ENCODE measurements around the gene CCDC192. TPM values are rescaled to one million over a fixed set of nuclear protein-coding genes. Genes with fewer than 3 reads are reported as not detected.

Gene CCDC192
- total RNA-seq, 1 donor from 2014 or later, result not detected

GRCh38 chr5:127683008-127683407 is 20.2 kb upstream of the CCDC192 start:
- Mint-ChIP-seq H3K4me1 (ENCODE audit: low read depth) (no peaks in the 10 kb centered on the region), H3K27ac (no peak overlapping the region), H3K4me3 (ENCODE audit: low read depth) (no peak overlapping the region), H3K9me3 (no peaks in the 10 kb centered on the region), H3K36me3 (ENCODE audit: low read depth) (no peaks in the 10 kb centered on the region), H3K27me3 (ENCODE audit: low read depth) (no peaks in the 10 kb centered on the region)
- intact Hi-C loops (cut with micrococcal nuclease), result no loop called here
- no peak for DNase-seq (ENCODE audit: low spot score)

DNA sequence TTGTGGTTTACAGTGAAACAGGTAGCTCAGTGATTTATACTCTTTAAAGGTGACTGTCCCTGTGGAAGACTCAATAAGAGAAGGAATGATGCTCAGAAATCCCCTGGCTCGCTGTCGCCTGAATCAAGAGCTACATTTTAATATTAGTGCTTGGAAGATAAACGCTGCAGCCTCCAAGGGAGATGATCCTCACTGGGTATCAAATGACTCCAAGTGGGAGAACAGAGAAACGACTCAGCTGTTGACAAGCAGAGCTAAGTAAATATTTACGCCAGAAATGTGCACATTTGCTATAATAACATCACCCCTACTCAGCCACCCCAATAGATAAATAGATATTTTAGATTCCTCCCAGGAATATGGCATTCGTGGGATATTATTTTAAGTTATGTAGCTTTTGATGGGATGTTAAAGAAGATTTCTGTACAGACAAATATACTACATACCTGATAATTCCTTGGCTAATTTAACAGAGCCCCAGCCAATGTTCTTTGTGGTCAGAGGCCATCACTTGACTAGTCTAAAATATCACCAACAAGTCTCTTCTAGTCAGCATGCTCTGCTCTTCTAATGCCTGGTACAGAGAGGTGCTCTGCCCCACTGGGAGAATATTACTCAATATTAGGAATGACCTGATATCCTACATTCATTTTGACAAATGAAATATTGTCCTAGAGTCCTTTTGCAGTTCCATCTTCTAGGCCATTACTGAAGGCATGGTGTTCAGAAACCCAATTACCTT is 18.3 kb upstream of the CCDC192 start:
- Mint-ChIP-seq H3K36me3 (ENCODE audit: low read depth) (no peaks in the 10 kb centered on the region), H3K4me1 (ENCODE audit: low read depth) (no peaks in the 10 kb centered on the region), H3K4me3 (ENCODE audit: low read depth) (no peak overlapping the region), H3K27me3 (ENCODE audit: low read depth) (no peaks in the 10 kb centered on the region), H3K9me3 (no peaks in the 10 kb centered on the region), H3K27ac (no peak overlapping the region)
- intact Hi-C loops (cut with micrococcal nuclease), result no loop called here
- DNase-seq (ENCODE audit: low spot score), result no peak

GRCh38 chr5:127685662-127686061 is 17.5 kb upstream of the CCDC192 start:
- no peaks in the 10 kb centered on the region for H3K4me1 Mint-ChIP-seq (ENCODE audit: low read depth)

GRCh38 chr5:127686424-127686823 is 16.8 kb upstream of the CCDC192 start:
- intact Hi-C loops (cut with micrococcal nuclease), result no loop called here
- H3K4me3 Mint-ChIP-seq (ENCODE audit: low read depth), result no peak overlapping the region
- no peak for DNase-seq (ENCODE audit: low spot score)
- no peaks in the 10 kb centered on the region for H3K4me1 Mint-ChIP-seq (ENCODE audit: low read depth)
- no peaks in the 10 kb centered on the region for H3K27me3 Mint-ChIP-seq (ENCODE audit: low read depth)
- H3K9me3 Mint-ChIP-seq, result no peaks in the 10 kb centered on the region
- no peaks in the 10 kb centered on the region for H3K36me3 Mint-ChIP-seq (ENCODE audit: low read depth)
- H3K27ac Mint-ChIP-seq, result no peak overlapping the region

More at GRCh38 chr5:127685662-127686061, 17.5 kb upstream of the CCDC192 start:
- no peaks in the 10 kb centered on the region for H3K9me3 Mint-ChIP-seq
- intact Hi-C loops (cut with micrococcal nuclease), result no loop called here
- H3K27me3 Mint-ChIP-seq (ENCODE audit: low read depth), result no peaks in the 10 kb centered on the region
- no peak overlapping the region for H3K27ac Mint-ChIP-seq
- H3K36me3 Mint-ChIP-seq (ENCODE audit: low read depth), result no peaks in the 10 kb centered on the region
- H3K4me3 Mint-ChIP-seq (ENCODE audit: low read depth), result no peak overlapping the region
- DNase-seq (ENCODE audit: low spot score), result no peak

- H3K9me3 Mint-ChIP-seq, result no peaks in the 10 kb centered on the region
- intact Hi-C loops (cut with micrococcal nuclease), result no loop called here
- peaks cover 8% of the 10 kb centered on the region for H3K27me3 Mint-ChIP-seq (ENCODE audit: low read depth)
- no peak overlapping the region for H3K4me3 Mint-ChIP-seq (ENCODE audit: low read depth)
- no peaks in the 10 kb centered on the region for H3K36me3 Mint-ChIP-seq (ENCODE audit: low read depth)
- no peaks in the 10 kb centered on the region for H3K4me1 Mint-ChIP-seq (ENCODE audit: low read depth)
- DNase-seq (ENCODE audit: low spot score), result no peak
- no peak overlapping the region for H3K27ac Mint-ChIP-seq
Observed at GRCh38 chr5:127694518-127695171, 8.5 kb upstream of the CCDC192 start.

DNA sequence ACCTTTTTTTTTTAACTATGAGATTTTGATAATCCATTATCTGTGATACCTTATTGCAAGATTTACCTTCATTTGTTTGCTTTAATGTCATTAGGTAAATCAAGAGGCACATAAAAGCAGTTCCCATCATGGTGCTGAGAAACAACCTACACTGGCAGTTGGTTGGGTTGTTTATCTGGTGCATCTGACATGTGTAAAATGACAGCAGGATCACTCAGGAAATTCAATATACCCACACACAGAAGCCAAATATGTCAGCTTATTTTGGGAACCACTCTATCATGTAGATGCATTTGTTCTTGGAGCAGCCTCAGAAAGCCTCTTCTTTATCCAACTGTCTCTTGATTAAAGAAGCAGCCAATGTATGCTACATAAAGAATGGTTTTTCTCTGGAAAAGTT is 7.8 kb upstream of the CCDC192 start:
- Mint-ChIP-seq H3K9me3 (no peaks in the 10 kb centered on the region), H3K36me3 (ENCODE audit: low read depth) (no peaks in the 10 kb centered on the region), H3K4me1 (ENCODE audit: low read depth) (no peaks in the 10 kb centered on the region), H3K4me3 (ENCODE audit: low read depth) (no peak overlapping the region), H3K27ac (no peak overlapping the region), H3K27me3 (ENCODE audit: low read depth) (peaks cover 8% of the 10 kb centered on the region)
- intact Hi-C loops (cut with micrococcal nuclease), result no loop called here
- no peak for DNase-seq (ENCODE audit: low spot score)

DNA sequence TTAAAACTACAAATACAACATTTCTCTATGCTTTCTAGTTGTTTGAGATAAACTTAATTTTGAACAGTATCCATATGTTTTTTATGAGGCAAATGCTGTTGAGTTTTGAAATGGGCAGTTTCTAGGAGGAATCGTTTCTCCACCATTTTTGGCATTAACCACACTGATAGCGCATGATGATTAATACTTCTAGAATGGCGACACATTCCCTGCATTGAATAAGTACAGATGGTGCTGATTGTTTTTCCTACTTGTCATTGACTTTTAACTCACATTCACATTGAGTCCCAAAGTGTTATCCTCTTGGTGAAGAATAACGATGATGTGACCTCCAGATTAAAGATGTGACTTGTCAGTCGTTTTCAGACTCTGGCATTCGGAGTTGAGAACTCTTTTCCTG is 6.5 kb upstream of the CCDC192 start:
- Mint-ChIP-seq H3K4me3 (ENCODE audit: low read depth) (no peak overlapping the region), H3K9me3 (no peaks in the 10 kb centered on the region), H3K27ac (no peak overlapping the region), H3K27me3 (ENCODE audit: low read depth) (peaks cover 9% of the 10 kb centered on the region), H3K36me3 (ENCODE audit: low read depth) (no peaks in the 10 kb centered on the region), H3K4me1 (ENCODE audit: low read depth) (no peaks in the 10 kb centered on the region)
- intact Hi-C loops (cut with micrococcal nuclease), result no loop called here
- DNase-seq (ENCODE audit: low spot score), result no peak

- intact Hi-C loops (cut with micrococcal nuclease), result no loop called here
- Mint-ChIP-seq H3K4me1 (ENCODE audit: low read depth) (no peaks in the 10 kb centered on the region), H3K27me3 (ENCODE audit: low read depth) (peaks cover 9% of the 10 kb centered on the region), H3K36me3 (ENCODE audit: low read depth) (no peaks in the 10 kb centered on the region), H3K27ac (no peak overlapping the region), H3K4me3 (ENCODE audit: low read depth) (no peak overlapping the region), H3K9me3 (no peaks in the 10 kb centered on the region)
- DNase-seq (ENCODE audit: low spot score), result no peak
Observed at GRCh38 chr5:127697894-127698600, 5.1 kb upstream of the CCDC192 start.

- Mint-ChIP-seq H3K27me3 (ENCODE audit: low read depth) (peaks cover 6% of the 10 kb centered on the region), H3K4me1 (ENCODE audit: low read depth) (no peaks in the 10 kb centered on the region), H3K27ac (no peak overlapping the region), H3K9me3 (no peaks in the 10 kb centered on the region), H3K4me3 (ENCODE audit: low read depth) (no peak overlapping the region), H3K36me3 (ENCODE audit: low read depth) (no peaks in the 10 kb centered on the region)
- intact Hi-C loops (cut with micrococcal nuclease), result no loop called here
- no peak for DNase-seq (ENCODE audit: low spot score)
Observed at GRCh38 chr5:127699416-127699815, 3.8 kb upstream of the CCDC192 start.

GRCh38 chr5:127700237-127700766 is 2.9 kb upstream of the CCDC192 start:
- Mint-ChIP-seq H3K27ac (no peak overlapping the region), H3K4me1 (ENCODE audit: low read depth) (no peaks in the 10 kb centered on the region), H3K36me3 (ENCODE audit: low read depth) (no peaks in the 10 kb centered on the region), H3K9me3 (no peaks in the 10 kb centered on the region), H3K4me3 (ENCODE audit: low read depth) (no peak overlapping the region), H3K27me3 (ENCODE audit: low read depth) (peaks cover 6% of the 10 kb centered on the region)
- intact Hi-C loops (cut with micrococcal nuclease), result no loop called here
- DNase-seq (ENCODE audit: low spot score), result no peak

GRCh38 chr5:127702434-127702833 is 757 bp upstream of the CCDC192 start:
- Mint-ChIP-seq H3K4me1 (ENCODE audit: low read depth) (no peaks in the 10 kb centered on the region), H3K27ac (no peak overlapping the region), H3K36me3 (ENCODE audit: low read depth) (no peaks in the 10 kb centered on the region), H3K27me3 (ENCODE audit: low read depth) (peaks cover 12% of the 10 kb centered on the region), H3K4me3 (ENCODE audit: low read depth) (no peak overlapping the region), H3K9me3 (no peaks in the 10 kb centered on the region)
- intact Hi-C loops (cut with micrococcal nuclease), result no loop called here
- no peak for DNase-seq (ENCODE audit: low spot score)

GRCh38 chr5:127705120-127705892 is 2.1 kb downstream of the CCDC192 start:
- intact Hi-C loops (cut with micrococcal nuclease), result no loop called here
- no peak overlapping the region for H3K4me3 Mint-ChIP-seq (ENCODE audit: low read depth)
- H3K4me1 Mint-ChIP-seq (ENCODE audit: low read depth), result no peaks in the 10 kb centered on the region
- peaks cover 8% of the 10 kb centered on the region for H3K27me3 Mint-ChIP-seq (ENCODE audit: low read depth)
- H3K27ac Mint-ChIP-seq, result no peak overlapping the region
- no peaks in the 10 kb centered on the region for H3K9me3 Mint-ChIP-seq
- H3K36me3 Mint-ChIP-seq (ENCODE audit: low read depth), result no peaks in the 10 kb centered on the region
- no peak for DNase-seq (ENCODE audit: low spot score)
